NCI-H2196 (cell line): ENCODE results near the gene WIPF3.

Experiments used
- DNase-seq: peaks from one replicate; lab custom pipeline; 2025; ENCODE audit not compliant: unreplicated experiment; lab: John Stamatoyannopoulos, UW

Gene WIPF3

DNA sequence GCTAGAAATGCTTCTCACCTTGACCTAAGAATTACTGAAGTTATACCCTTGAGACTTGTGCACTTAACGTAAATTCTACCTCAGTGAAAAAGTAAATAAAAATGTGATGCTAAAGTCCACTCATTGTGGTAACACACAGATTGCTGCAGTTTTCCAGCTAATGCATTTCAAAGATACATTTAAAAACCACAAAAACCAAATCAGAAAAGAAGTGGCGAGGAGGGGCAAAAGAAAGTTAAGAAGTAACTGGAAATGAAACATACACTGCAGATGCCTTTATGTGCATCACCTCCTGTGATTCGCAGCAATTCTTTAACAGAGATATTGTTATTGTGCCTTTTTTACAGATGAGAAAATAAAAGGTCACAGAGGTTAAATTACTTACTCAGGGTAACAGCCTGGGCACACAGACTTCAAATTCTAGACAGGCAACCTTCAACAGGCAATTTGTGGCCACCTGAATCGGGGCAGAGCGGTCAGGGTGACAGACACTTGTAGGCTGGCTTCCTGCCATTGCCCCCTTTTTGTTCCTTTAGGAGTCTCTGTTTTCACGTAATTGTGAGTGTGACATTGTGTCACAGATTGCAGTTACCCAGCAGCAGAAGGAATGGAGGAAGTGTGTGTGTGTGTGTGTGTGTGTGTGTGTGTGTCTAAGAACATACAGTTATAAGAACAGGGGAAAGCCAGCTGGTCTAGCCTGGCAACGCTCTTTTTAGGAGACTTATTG is 1.9 kb downstream of the WIPF3 start:
- no peak for DNase-seq

DNA sequence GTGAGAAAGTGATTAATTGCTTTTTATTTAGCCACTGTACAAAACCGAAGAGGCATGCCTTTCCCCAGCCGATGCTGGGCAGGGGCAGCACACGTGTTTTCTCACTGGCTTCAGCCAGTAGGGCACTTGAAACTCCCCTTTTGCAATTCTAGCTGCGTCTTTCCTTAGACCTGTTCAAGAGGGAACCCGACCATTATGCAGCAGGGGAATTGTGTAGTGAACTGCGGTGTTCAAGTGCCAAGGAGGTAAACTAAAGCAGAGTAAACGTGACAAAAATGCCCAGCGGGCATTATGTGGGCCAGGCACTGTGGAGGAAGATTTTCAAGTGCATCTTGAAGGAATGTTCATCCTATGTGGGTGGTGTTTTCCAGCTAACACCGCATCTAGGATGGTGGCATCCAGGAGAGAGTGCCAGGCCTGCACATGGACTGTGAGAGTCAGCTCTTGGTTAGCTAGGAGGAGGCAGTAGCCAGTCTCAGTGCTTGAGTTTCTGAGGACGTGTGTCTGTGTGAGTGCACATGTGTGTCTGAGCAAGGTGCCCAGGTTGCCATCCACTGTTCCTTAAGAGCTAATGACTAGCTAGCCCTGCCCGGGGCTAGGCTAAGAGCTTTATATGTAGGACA is 3.3 kb downstream of the WIPF3 start:
- DNase-seq: no peak

DNA sequence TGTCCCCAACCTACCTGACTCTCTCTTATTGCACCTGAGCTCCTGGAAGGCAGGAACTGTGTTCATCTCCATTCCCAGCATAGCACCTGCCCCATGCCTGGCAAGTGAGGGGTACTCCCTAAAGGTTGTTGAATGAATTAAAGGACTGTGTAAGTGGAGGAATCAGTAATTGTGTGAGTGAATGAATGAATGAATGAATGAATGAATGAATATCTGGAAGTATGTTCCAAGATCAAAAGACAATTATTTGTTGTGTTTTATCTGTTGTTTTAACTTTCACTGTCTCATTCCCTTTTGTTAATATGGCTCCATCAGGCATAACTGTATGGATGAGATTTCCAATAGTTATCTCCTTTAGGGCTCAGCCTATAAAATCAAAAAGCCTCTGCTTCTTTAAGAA is 4.0 kb downstream of the WIPF3 start:
- DNase-seq: no peak

DNA sequence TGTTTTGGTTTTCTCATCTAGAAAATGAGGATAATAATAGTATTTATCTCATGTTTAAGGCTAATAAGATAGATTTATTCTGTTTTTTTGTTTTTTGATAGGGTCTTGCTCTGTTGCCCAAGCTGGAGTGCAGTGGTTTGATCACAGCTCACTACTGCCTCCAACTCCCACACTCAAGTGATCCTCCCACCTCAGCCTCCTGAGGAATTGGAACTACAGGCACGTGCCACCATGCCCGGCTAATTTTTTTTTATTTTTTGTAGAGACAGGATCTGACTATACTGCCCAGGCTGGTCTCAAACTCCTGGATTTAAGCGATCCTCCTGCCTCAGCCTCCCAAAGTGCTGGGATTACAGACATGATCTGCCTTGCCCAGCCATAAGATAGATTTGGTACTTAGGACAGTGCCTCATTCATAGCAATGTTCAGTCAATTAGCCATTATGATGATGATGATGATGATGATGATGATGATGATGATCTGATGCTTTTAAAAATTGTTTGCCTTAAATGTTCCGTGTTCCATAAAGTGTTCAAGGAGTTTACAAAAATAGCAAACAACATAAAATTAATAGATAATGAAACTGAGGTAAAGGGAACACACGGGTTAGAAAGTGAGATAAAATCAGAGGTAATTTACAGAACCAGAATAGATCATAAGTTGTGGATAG is 4.6 kb downstream of the WIPF3 start:
- no peak for DNase-seq

DNA sequence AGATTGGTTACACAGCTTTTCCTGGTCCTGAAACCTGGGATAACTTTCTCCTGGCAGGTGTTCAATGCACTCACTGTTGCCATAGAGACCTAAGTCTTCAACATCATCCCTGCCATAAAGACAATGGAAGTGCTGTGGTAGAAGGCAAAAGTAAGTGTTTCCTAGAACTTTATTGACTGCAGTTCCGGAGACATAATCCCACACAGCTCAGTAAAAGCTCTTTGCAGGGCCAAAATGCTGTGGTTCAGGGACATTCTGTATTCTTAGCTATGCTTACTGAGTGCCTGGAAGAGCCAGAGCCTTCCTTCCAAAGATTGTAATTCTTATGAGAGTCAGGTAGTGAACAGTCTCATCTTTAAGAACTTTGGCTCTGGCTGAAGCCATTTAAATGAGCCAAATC is 5.3 kb downstream of the WIPF3 start:
- peak; percentile 63 for DNase-seq

DNA sequence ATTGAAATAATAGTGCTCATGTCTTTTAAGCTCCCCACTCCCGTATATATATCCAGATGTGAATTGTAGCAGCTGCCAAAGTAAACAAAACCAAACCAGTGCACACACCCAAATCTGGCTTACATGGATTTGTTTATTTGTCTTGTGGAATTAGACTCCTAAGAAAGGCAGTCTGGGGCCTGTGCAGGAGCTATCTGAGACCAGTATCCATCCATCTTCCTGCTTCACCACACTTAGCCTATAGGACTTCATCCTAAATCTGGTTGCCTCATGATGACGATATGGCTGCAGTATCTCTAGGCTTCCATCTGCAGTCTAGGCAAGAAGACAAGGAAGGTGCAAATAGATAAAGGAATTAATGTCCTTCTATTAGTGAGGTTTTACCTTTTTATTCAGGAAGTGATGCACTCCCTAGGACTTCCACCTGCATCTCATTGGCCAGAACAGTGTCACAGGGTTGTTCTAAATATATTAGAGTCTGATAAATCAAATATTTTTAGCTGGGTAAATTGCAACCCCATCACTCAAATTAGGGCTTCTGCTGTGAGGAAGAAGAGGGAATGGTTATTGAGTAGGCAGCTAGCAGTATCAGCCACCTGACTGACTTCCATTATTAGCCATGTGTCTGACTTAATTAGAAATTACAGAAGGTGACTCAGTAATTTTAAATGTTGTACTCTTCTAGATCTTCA is 6.0 kb downstream of the WIPF3 start:
- no peak for DNase-seq

DNA sequence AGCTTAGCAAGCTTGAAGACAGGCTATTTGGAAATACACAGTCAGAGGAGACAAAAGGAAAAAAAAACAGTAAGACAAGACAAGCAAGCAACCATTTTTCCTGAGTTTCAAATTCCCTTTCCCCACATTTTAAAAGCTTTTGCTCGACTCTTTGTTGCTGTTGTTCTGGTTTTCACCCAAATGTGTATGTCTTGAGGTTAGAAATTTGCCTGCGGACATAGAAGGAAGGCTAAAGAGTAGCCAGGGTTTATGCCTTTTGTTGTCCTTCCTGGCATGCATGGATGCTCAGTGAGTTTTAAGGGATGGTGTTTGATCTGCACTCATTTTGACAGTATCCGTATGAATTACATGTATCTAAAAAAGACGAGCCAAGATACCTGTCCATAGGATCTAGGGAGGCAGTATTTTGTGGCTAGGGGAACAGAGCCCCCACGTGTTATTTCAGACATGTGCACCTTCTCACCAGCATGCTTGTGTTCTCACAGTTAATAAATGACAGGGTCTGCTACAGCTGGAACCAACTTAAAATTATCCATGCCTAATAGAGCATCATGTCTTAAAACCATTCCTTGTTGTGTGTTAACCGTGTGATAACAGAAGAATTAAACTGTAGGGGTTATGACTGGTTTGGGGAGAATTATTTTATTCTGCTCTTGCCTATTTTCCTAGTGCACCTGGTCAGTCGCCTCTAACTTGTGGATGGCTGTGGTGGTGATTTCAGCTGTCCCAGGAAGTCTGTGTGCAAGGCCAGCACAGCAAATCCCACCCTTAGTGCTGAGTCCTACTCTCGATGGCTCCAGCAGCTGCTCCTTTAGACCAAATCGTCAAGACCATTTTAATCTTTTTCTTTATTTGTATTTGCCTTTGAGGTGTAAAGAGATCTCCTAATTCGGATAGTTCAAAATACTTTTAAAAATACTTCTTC is 9.1 kb downstream of the WIPF3 start:
- no peak for DNase-seq

DNA sequence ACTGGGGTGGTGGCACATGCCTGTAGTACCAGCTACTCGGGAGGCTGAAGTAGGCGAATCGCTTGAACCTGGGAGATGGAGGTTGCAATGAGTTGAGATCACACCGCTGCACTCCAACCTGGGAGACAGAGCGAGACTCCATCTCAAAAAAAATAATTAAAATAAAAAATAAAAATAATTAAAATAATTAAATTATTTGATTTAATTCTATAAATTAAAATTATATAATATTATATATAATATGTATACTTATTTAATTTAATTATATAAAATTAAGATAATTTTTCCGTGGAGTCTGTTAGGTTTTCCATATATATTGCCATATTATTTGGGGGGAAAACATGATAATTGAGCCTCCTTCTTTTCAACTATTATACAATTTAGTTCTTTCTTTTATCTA is 12.0 kb downstream of the WIPF3 start:
- no peak for DNase-seq

DNA sequence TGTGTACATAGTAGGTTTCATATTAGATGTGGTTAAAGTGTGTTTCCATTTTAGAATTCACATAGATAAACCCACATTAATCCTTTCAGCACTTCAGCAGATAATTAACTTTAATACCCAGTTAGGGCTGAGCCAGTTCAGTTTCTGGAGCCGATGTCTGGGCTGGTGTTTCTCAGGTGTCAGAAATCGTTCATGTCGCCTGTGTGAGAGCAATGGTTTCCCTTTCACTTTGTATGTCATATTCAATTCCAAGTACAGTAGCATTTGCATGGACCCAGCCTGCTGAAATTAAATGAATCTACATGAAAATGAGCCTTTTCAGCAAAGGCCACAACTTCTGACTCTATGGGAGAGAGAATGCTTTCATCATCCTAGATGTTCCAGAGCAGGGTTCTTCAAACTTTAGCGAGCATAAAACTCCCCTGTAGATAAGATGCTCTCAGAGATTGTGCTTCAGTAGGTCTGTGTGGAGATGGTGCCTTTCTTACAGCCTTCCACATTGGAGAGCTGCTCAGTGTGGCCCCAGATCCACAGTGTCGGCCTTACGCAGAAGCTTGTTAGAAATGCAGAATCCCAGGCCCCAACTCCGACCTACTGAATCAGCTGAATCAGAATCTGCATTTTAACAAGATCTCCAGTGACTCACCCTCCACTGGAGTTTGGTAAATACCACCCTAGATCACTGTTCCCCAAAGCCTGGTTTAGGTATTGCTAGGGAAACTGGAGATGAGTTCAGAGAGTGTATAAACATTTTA is 19.6 kb downstream of the WIPF3 start:
- DNase-seq: no peak

DNA sequence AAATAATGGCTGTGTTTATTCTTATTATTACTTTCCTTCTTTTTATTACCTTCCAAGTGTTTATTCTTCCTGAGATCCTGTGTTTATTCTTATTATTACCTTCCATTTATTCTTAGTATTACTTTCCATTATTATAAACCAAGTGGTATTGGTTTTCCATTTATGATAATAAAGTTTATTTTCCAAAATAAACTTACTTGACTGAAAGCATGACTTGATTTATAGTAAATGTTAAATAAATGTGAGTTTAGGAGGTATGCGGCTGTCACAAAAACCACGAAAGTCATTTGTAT is 20.2 kb downstream of the WIPF3 start:
- DNase-seq: no peak

DNA sequence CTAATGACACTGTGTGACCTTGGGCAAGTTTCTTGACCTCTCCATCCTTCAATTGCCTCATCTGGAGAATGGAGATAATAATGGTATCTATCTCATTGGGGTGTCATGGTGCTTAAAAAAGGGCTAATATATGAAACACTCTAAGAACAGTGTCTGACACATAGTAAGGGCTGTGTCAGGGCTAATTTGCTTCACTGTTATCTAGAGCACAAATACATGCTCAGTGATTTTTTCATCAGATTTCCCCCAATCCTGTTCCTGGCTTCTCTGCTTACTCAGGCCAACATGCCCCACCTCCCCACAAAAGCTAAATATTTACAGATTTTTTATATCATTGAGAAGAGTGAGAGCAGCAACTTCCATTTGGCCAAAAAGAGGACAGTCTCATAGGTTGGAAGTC is 20.6 kb downstream of the WIPF3 start:
- no peak for DNase-seq

DNA sequence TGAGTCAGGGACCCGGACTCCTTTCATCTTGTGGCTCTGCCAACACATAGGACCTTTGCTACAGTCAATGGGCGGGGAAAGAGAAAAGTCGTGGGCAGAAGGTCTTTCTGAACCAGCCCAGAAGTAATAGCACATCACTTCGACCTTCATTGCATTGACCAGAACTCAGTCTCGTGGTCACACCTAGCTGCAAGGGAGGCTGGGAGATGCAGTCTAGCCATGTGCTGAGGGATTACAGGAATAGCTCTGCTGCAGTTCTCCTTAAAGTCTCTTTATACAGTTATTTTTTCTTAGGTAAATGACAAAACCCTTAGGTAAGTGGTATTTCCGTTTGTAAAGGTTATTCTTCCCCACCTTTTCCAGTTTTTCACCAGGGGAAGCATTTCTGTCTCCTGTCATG is 25.4 kb downstream of the WIPF3 start:
- no peak for DNase-seq

DNA sequence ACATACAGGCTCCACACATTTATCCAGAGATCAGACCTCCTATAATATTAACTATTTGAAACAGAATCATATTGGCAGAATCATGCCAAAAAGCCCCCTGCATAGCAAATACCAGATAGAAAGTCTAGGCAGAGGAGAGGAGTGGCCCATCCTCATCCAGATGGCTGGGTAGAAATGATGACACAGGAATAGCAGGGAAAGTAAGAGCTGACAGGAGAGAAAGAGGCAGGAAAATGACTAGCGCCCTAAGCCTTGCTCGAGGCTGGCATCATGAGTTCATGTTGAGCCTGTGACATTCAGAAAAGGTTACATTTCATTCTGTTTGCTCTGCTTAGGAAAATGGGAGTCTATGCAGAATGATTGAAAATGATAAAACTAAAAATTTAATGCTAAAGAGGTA is 27.6 kb downstream of the WIPF3 start:
- no peak for DNase-seq

DNA sequence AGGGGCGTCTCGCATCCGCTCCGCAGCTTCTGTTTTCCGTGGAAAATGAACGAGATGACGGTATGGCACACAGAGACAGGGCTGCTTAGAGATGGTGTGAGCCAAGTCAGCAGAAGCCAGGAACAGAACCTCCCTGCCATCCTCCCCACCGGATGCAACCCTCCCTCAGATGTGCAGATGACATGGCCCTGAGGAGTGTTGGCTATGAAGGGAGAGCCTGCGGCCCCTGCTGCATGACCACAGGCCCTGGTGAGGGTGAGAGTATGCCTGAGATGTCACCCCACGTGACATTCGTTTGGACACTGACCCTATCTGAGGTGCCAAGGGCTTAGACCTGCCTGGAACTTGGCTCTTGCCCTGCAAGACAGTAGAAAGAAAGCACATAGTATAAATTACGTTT is 29.4 kb downstream of the WIPF3 start:
- DNase-seq: no peak

DNA sequence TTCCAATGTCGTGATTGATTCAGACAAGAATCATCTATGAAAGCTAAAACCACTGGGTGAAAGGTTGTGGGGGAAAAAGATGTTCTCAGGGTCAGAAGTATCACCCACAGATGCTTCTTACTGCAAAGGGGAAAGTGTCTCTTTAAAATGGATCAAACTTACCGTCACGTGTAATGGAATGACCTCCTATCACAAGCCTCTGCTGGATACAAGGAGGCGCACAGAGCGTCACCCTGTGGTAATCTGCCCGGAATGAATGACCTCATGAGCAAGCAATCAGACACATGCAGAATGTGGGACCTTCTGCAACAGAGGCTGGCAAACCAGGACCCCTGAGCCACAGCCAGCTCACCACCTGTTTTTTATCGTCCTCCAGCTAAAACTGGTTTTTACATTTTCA is 33.0 kb downstream of the WIPF3 start:
- DNase-seq: no peak

DNA sequence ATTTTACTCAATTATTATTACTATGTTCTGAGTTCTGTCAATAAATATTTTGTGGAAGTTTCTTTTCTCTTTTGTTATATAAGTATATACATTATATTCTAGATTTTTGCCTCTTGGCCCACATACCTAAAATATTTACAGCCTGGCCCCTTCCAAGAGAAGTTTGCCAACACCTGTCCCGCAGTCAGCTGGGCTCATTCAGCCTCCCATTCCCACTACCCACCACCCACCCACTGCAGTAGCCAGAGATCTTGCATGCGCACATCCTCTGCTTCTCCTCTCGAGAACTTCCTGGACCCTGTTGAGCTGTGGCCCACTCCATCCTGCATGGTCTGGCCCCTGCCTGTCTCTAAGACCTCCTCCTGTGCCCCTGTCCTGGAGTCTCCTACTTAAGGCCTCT is 33.6 kb downstream of the WIPF3 start:
- no peak for DNase-seq

DNA sequence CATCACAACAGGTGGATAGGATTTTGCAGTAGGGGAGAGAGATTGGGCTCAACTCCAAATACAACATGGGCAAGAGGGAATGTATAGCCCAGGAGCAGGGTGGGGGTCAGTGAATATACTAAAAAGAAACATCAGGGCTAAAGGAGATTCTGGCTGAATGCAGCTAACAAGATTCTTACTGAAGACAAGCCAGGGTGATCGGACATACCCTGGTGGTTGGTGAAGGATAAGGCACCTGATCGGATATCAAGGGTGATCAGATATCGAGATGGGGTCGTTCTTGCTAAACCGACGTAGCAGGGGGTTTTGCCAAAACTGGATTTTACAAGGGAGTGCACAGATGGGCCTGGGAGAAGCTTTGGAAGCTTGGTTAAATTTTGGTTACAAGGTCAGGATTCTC is 34.4 kb downstream of the WIPF3 start:
- DNase-seq: no peak

DNA sequence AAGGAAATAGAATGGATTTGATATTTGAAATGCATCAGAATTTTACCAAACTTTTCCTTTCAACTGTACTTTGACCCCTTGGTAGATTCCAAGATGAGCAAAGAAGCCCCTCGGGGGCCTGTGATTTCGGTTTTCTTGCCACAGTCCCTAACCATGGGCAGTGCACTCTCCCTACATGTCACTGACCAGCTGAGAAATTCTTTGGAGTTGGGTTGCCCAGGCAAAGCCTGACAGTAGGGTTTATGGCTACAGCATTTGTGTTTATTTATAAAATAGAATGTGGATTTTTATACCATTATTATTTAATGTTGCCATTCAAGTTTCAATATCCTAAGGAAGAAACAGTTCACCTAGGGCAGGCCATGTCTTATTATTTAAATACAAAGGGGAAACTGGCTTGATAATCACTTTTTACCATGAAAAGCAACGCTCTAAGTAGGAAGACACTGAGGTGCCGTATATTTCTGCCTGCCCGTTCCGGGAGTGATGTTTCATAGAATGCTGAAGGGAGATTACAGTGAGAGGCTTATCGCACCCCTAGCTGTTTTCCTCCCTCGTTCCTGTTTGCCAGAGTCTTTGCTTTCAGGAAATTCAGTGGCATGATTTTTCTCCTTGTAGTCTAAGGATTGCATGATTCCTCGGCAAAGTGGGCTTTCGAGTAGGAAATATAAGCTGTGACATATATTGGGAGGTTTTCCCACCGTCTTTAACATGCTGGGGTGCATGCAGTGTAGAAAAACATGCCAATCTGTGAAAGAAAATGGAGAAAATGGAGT is 35.8 kb downstream of the WIPF3 start:
- DNase-seq: no peak

DNA sequence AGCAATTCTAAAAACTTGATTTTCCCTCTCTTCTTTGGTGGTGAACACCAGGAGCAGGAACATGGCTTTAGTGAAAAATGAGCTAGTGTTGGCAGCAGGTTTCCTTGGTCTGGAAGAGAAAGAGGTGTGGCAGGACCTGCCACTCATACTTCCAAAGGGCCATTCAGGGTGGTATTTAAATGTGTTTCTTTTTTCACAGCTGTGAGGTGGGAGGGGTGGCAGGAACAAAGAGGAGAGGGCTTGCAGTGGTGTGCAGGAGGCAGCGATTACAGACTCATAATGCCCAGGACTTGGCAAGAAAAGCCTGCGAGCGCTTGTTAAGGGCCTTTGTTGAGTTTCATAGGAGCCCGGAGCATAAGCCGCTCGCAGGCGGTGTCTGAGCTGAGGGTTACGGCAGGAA is 36.8 kb downstream of the WIPF3 start:
- no peak for DNase-seq

DNA sequence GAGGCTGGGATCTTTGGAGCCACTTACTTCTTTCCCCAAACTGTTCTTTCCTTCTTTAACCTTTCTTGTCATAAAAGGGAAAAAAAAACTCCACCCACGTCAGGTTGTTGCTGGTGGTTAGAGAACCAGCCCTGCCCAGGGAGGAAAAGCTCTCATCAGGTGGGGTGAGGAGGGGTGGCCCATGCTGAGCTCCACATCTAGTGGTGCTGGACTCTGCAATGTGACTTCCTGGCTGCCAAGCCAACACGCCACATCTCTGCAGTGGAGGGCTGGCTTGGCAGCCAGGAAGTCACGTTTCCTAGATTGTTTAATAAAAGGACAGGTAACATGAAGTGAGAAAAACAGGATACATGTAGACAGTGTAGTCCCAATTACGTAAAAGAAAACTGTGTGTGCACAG is 37.4 kb downstream of the WIPF3 start:
- DNase-seq: no peak
